HepG2 (cell line): ENCODE data around the gene TF. TPM values are rescaled to one million over a fixed set of nuclear protein-coding genes. Genes with fewer than 3 reads are reported as not detected.

Experiments used
- ATAC-seq: fragments of 200-7000 bp; cut with Tn5 transposase; 3 replicates; pipeline ENCODE4 v1.9.1; 2020; ENCODE audit warnings: mild to moderate bottlenecking, moderate library complexity
- BruUV-seq: library from RNA; stranded (reverse); fragments of 400-500 nt; replicated peaks from 2 replicates; lab custom pipeline; 2021; lab: Mats Ljungman, UMichigan
- CTCF ChIA-PET: fragments of 300-600 bp; formaldehyde crosslinking; extraction: SDS; loops from one replicate; lab custom pipeline; 2021; ENCODE audit warnings: low total read pairs, inconsistent platforms, low intra/inter-chr PET ratio; lab: Yijun Ruan, JAX
- POLR2A ChIA-PET: fragments of 350-600 bp; sonication (Branson Sonifier 250); formaldehyde crosslinking; loops from one replicate; lab custom pipeline; 2020; ENCODE audit warnings: antibody characterized with exemption, inconsistent platforms; lab: Yijun Ruan, JAX
- DNase-seq: peaks from one replicate; pipeline ENCODE4 v3.0.0-alpha.2; 2015; ENCODE audit warnings: low spot score
- FAIRE-seq: peaks from 3 replicates; lab custom pipeline; 2011; peaks lifted over from hg19 to GRCh38; lab: Jason Lieb, UNC
- H2AFZ ChIP-seq: one replicate; pipeline ENCODE4 v1.6.1; 2011; ENCODE audit warnings: low read length, inconsistent platforms
- H3K27ac ChIP-seq: fragments of 300-600 bp; 3 replicates; pipeline ENCODE4 v1.8.0; 2011; ENCODE audit warnings: mixed run types, mild to moderate bottlenecking, mixed read lengths, low read length, inconsistent platforms; ENCODE audit not compliant: insufficient read depth; ENCODE audit errors: extremely low read length
- H3K27me3 ChIP-seq, 2 experiments: fragments of 200-600 bp in 1 of 2; 2 replicates in 1 of 2; 3 replicates in 1 of 2; pipeline versions ENCODE4 v1.6.0 to v1.8.0; 2011; ENCODE audit warnings: low read length in 2 of 2, mild to moderate bottlenecking in 2 of 2, moderate library complexity in 2 of 2, inconsistent platforms in 1 of 2; ENCODE audit not compliant: insufficient read depth in 2 of 2, control insufficient read depth in 1 of 2
- H3K36me3 ChIP-seq, 2 experiments: fragments of 200-600 bp in 1 of 2; replicated peaks in 1 of 2; 2 replicates in 1 of 2; 3 replicates in 1 of 2; pipeline versions ENCODE4 v1.5.1 to v1.8.0; 2011; ENCODE audit warnings: low read length in 2 of 2, inconsistent platforms in 1 of 2; ENCODE audit not compliant: insufficient read depth in 2 of 2, control insufficient read depth in 1 of 2
- H3K4me1 ChIP-seq: 2 replicates; pipeline ENCODE4 v1.5.1; 2012; ENCODE audit warnings: low read length, inconsistent platforms; ENCODE audit not compliant: insufficient read depth
- H3K4me2 ChIP-seq: 2 replicates; pipeline ENCODE4 v1.6.0; 2011; ENCODE audit warnings: low read depth, low read length, inconsistent platforms
- H3K4me3 ChIP-seq, 3 experiments: fragments of 200-600 bp in 1 of 3; sonication (generic), shearing (Covaris generic) in 1 of 3; replicated peaks in 1 of 3; 2 replicates each; pipeline ENCODE4 v1.5.1; 2011 to 2016; ENCODE audit warnings: low read length in 3 of 3, inconsistent platforms in 2 of 3, low read depth in 2 of 3, mild to moderate bottlenecking in 2 of 3, control low read depth in 1 of 3, mixed read lengths in 1 of 3; ENCODE audit not compliant: insufficient read depth in 1 of 3
- H3K79me2 ChIP-seq: one replicate; pipeline ENCODE4 v1.6.1; 2011; ENCODE audit warnings: low read length, inconsistent platforms; ENCODE audit not compliant: insufficient read depth
- H3K9ac ChIP-seq: 2 replicates; pipeline ENCODE4 v1.6.0; 2011; ENCODE audit warnings: mild to moderate bottlenecking, low read depth, low read length, inconsistent platforms; ENCODE audit not compliant: insufficient read depth
- H3K9me3 ChIP-seq: 2 replicates; pipeline ENCODE4 v1.5.1; 2012; ENCODE audit warnings: mild to moderate bottlenecking, low read length
- H4K20me1 ChIP-seq: 2 replicates; pipeline ENCODE4 v1.6.0; 2011; ENCODE audit warnings: inconsistent platforms, mild to moderate bottlenecking, low read length, moderate library complexity; ENCODE audit not compliant: insufficient read depth
- AHDC1 ChIP-seq: sonication (generic); formaldehyde crosslinking; IDR thresholded peaks from 2 replicates; pipeline ENCODE4 v1.5.1; 2020; ENCODE audit warnings: mild to moderate bottlenecking, missing genetic modification reagents, borderline replicate concordance
- ELF3 ChIP-seq: IDR thresholded peaks from 2 replicates; pipeline ENCODE4 v1.6.1; 2016; ENCODE audit warnings: missing genetic modification reagents, missing compliant biosample characterization
- GFI1 ChIP-seq: sonication (generic); formaldehyde crosslinking; IDR thresholded peaks from 2 replicates; pipeline ENCODE4 v1.5.0; 2020; ENCODE audit warnings: missing genetic modification reagents, mild to moderate bottlenecking, borderline replicate concordance
- GMEB2 ChIP-seq: IDR thresholded peaks from 2 replicates; pipeline ENCODE4 v1.6.1; 2016; ENCODE audit warnings: missing biosample characterization, missing genetic modification reagents, low read depth
- GPN1 ChIP-seq: sonication (generic); formaldehyde crosslinking; IDR thresholded peaks from 2 replicates; pipeline ENCODE4 v1.5.1; 2020; ENCODE audit warnings: missing genetic modification reagents, borderline replicate concordance
- HDAC1 ChIP-seq: sonication (generic); formaldehyde crosslinking; IDR thresholded peaks from 2 replicates; pipeline ENCODE4 v1.5.1; 2020; ENCODE audit warnings: mild to moderate bottlenecking, missing genetic modification reagents
- KMT2A ChIP-seq: sonication (generic); formaldehyde crosslinking; IDR thresholded peaks from 2 replicates; pipeline ENCODE4 v1.4.0; 2020; ENCODE audit warnings: missing genetic modification reagents
- MBD4 ChIP-seq: IDR thresholded peaks from 2 replicates; pipeline ENCODE4 v1.6.1; 2012; ENCODE audit warnings: low read length, inconsistent platforms, borderline replicate concordance
- NFIC ChIP-seq: IDR thresholded peaks from 2 replicates; pipeline ENCODE4 v1.6.1; 2012; ENCODE audit warnings: mild to moderate bottlenecking, low read length, inconsistent platforms
- POLR2G ChIP-seq: fragments of 200-400 bp; formaldehyde crosslinking; IDR thresholded peaks from 2 replicates; pipeline ENCODE4 v1.6.1; 2018; ENCODE audit warnings: mild to moderate bottlenecking, low read depth, low read length, moderate library complexity
- RARA ChIP-seq: IDR thresholded peaks from 2 replicates; pipeline ENCODE4 v1.6.1; 2016; ENCODE audit warnings: missing genetic modification reagents, missing compliant biosample characterization
- RBM22 ChIP-seq: fragments of 200-400 bp; formaldehyde crosslinking; optimal IDR thresholded peaks from 2 replicates; pipeline ENCODE3; 2017; ENCODE audit warnings: mild to moderate bottlenecking, low read length, moderate library complexity
- RORA ChIP-seq: sonication (generic); formaldehyde crosslinking; IDR thresholded peaks from 2 replicates; pipeline ENCODE4 v1.5.0; 2020; ENCODE audit warnings: mild to moderate bottlenecking, missing genetic modification reagents, moderate library complexity
- SRF ChIP-seq: IDR thresholded peaks from 2 replicates; pipeline ENCODE4 v1.6.1; 2011; ENCODE audit warnings: mild to moderate bottlenecking, low read depth, low read length, moderate library complexity
- ZBTB7B ChIP-seq: sonication (generic); formaldehyde crosslinking; IDR thresholded peaks from 2 replicates; pipeline ENCODE4 v1.4.0; 2020; ENCODE audit warnings: missing genetic modification reagents
- ZNF670 ChIP-seq: sonication (generic); formaldehyde crosslinking; IDR thresholded peaks from 2 replicates; pipeline ENCODE4 v1.8.0; 2022; ENCODE audit warnings: mild to moderate bottlenecking, missing genetic modification reagents, borderline replicate concordance
- WGBS: methylation state at CpG from one replicate; pipeline ENCODE4 v1.1.6; 2017; ENCODE audit warnings: low lambda C conversion rate; 5-methylcytosine and 5-hydroxymethylcytosine counted together
- in situ Hi-C: cut with HindIII; loops from 2 replicates; pipeline ENCODE4 v1.10.0; 2017; ENCODE audit warnings: low pct_unique_long_range_greater_than_20kb; ENCODE audit not compliant: extremely low pct_ligation_motif_present
- intact Hi-C: fragments of 100-400 bp; cut with micrococcal nuclease; formaldehyde crosslinking; loops from one replicate; pipeline ENCODE4 v1.10.0; 2022; ENCODE audit not compliant: unreplicated experiment
- polyA plus RNA-seq, 8 experiments: library from polyadenylated mRNA; depleted of rRNA in 3 of 8; stranded (reverse) in 7 of 8; unstranded in 1 of 8; fragments of >200 nt; fragmentation: Illumina TruSeq in 4 of 8; extraction: Trizol in 4 of 8; gene quantifications; 2 replicates each; pipeline versions ENCODE4 v1.2.1 to v1.2.3, GENCODE V29; 2011 to 2016; ENCODE audit warnings: low read depth in 4 of 8, missing spikeins in 1 of 8, mixed read lengths in 1 of 8; ENCODE audit not compliant: insufficient read depth in 1 of 8
- total RNA-seq, 5 experiments: library from RNA; depleted of rRNA; stranded (reverse); fragments of >200 nt; fragmentation: Illumina TruSeq; extraction: Trizol; gene quantifications; 2 replicates each; pipeline ENCODE4 v1.2.3, GENCODE V29; 2016; ENCODE audit warnings: low read depth in 1 of 5

The TF gene
- total and polyA plus RNA-seq, 2 of the 13 experiments (the other 11 are each of a cell fraction or from before 2014, with no cell fraction given): 10,074 to 11,821 TPM

GRCh38 chr3:133769536-133769935, 23.3 kb downstream of the TF start (continued):
- TF ChIP-seq AHDC1 (no peak), KMT2A (CRISPR knock-in tag) (no peak), SRF (no peak), HDAC1 (CRISPR knock-in tag) (no peak)

GRCh38 chr3:133773732-133774131, 27.5 kb downstream of the TF start:
- DNase-seq (no peak), FAIRE-seq (no peak), ATAC-seq (no peak)
- no peak overlapping the region for H3K27ac ChIP-seq
- no peaks in the 10 kb centered on the region for H3K9me3 ChIP-seq
- ChIA-PET CTCF (no interaction called here), POLR2A (no interaction called here)
- WGBS: 96% methylated on average over 3 of the region's 3 CpGs
- BruUV-seq: no TSS peak
- H3K79me2 ChIP-seq: no peaks in the 10 kb centered on the region
- intact Hi-C loops (no loop called here), in situ Hi-C loops (no loop called here)
- TF ChIP-seq ZBTB7B (CRISPR knock-in tag) (no peak), RBM22 (peak; percentile 81), MBD4 (peak; percentile 5; the same call in 1 of the 2 replicates), RORA (no peak), ZNF670 (CRISPR knock-in tag) (no peak), RARA (no peak), NFIC (0 out of 2 replicates have a peak, but pooled peaks have one; percentile 2), GMEB2 (CRISPR knock-in tag) (no peak), GFI1 (no peak), ELF3 (CRISPR knock-in tag) (no peak), POLR2G (0 out of 2 replicates have a peak, but pooled peaks have one; percentile 35), GPN1 (no peak)
- H3K27me3 ChIP-seq: no peaks in the 10 kb centered on the region
- no peak overlapping the region for H2AFZ ChIP-seq
- H4K20me1 ChIP-seq: peaks cover 57% of the 10 kb centered on the region
- peaks cover 43 to 90% of the 10 kb centered on the region in 2 experiments for H3K36me3 ChIP-seq
- peaks cover 26% of the 10 kb centered on the region for H3K4me1 ChIP-seq
- H3K4me3 ChIP-seq: no peak overlapping the region
- no peak overlapping the region for H3K9ac ChIP-seq
- H3K4me2 ChIP-seq: no peak overlapping the region
